Stimulated activated CD4-positive, alpha-beta T cell treated with anti-CD3 and anti-CD28 coated beads, Interleukin-1b, Interleukin-23, amount 100 ng/mL, for 4 hours (primary cell): Measurements from ENCODE around the gene KIRREL3.

ENCODE experiments used
- DNase-seq, 2 donors: peaks; one replicate each; pipeline ENCODE4 v3.0.0-alpha.2; 2020; ENCODE audit warnings: low read depth in 2 of 2

KIRREL3 gene

DNA sequence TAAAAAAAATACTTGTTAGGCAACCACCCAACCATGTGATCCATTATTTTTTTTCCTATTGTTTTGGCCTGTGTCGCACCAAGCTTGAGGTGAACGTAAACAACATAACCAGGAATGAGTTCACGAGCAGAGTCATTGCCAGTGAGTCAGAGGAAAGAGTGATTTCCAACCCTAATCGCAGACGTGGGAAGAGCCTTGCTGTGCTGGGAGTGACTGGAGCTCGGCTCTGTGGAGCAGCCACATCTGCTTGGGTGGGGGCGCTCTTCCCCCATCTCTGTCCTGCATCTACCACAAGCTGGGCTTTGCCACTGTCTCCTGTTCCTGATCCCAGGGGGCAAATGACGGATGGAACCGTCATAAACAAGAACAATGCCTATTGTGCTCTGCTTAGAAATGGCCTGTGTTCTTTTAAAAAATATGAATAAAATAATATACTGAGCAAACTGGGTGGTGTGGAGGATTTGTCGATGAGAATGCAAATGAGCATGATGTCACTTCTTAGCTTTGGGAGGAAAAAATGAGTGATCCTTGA is 210.0 kb downstream of the KIRREL3 start:
- DNase-seq = no peak

DNA sequence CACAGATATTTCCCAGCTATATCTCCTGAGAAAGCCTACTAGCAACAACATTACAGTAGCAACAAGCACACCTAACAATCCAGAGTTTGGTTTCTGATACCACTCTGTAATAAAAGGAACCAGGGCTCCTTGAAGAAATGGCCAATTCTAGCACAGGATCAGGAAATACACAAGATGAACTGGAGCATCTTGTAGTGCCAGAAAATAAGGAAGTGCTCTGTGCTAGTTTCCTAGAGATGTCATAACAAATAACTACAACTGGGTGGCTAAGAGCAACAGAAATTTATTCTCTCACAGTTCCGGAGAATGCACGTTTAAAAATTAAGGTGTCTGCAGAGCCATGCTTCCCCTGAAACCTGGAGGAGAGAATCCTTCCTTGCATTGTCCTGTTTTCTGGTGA is 217.8 kb downstream of the KIRREL3 start:
- no peak for DNase-seq

DNA sequence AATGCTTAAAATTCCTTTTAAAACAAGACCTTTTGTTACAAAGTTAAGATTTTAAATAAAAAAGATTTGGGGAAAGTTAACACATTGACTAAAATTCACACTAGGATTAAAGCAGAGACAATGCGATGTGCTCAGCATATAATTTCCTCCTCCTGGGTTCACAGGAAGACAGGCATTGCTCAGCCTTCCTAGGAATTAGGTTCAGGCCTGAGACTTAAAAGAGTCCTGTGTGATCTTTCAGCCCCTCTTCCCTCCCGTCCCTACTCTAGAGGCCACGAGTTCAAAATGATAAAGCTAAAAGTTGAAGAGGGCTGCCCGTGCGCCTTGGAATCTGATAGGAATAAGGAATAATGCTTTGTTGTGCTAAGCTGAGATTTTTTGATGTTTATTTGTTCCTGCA is 218.6 kb downstream of the KIRREL3 start:
- no peak for DNase-seq

DNA sequence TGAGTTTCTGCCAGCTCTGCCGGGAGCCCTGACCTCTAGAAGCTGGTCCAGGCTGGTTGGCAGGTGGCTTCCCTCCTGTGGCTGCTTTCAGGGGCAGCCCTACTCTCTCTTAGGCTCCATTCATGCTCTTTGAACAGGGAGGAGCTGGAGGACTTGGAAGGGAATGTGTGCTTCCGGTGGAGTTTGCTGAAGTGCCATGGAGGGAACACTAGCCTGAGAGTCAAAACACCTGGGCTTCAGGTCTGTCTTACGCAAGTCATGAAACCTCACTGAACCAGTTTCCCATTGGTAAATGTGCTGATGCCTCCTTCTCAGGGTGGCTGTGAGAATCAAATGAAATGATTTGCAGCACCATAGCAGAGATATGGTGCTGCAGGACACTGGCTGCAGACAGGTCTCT is 224.5 kb downstream of the KIRREL3 start:
- no peak for DNase-seq

DNA sequence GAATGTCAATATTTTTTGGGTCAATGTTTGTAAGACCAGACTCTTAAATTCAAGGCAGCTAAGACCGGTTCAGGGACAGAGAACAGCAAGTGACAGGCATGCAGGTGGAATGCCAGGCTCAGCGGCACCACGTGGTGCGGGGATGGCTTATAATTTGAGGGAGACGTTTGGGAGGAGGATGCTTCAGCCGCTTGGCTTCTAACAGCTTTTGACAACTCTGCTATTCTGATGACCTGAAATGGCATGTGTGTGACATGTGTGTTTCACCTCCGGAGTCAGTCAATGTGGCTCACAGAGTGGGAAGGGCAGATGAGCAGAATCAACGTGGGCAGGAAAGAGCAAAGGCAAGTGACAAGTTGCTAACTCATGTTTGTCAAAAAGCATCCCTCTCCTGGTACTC is 228.3 kb downstream of the KIRREL3 start:
- DNase-seq = no peak

DNA sequence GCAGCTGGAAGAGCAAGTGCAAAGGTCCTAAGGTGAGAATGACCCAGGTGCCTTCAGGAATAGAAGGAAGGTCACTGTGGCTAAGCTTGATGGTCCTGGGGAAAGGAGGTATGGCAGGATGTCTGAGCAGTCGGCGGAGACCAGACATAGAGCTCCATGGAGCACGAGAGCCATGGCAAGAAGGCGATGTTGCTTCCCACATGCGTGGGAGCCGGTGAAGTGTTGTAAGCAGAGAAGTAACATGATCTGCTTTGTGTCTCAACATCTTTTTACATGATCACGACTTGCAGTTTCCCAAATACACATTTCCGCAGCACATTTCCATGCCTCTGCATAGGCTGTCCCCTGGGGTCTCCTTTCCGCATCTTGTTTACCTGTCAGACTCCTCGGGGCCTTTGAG is 231.9 kb downstream of the KIRREL3 start:
- DNase-seq = no peak

DNA sequence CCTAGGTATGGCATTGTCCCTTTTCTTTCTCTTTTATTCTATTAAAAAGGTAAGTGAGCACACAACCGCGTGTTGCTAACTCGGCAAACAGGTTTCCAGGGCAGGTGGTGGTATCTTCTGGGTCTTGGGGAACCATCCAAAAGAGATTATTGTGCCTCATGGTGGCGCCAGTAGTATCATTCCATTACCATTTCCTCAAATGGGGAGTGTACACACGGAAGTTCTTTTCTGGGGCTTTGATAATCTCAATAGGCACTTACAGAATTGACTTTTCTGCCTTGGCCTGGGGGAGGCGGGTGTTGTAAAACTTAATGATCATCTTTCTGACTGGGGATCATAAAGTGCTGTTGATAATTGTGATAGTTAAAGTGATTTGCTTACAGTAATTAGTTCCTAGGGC is 234.1 kb downstream of the KIRREL3 start:
- no peak for DNase-seq

DNA sequence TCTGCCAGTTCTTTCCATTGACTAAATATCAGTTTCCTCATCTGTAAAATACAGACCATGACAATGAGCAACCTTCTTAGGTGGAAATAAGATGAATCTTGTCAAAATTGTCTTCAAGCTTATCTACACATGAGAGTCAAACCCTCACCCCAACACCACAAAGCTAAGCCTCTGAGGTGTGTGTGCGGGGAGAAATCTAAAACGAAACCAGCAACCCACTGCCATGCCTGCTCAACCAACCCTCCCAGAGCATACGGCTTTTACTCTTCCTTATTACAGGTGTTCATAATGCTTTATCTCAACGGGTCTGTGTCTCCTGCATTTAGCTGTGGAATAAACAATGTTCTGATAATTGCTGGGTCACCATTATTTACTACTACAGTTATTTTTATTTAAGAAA is 235.4 kb downstream of the KIRREL3 start:
- no peak for DNase-seq

DNA sequence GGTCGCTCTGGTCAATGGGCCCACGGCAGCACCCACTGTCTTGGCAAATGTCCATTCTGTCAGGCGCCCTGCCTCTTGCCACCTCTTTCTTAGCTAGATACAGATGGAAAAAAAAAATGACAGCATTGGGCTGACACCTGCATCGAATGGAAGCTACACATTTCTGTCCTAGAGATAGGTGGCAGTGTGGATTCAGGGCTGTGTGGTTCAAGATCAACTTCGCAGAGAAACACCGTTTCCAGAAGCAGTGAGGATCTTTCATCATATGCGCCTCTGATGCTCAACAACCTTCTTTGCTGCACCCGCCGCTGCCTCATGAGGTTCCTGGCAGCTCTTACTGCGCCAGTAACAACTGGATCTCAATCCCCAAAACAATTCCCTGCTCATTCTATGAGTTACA is 236.3 kb downstream of the KIRREL3 start:
- no peak for DNase-seq

DNA sequence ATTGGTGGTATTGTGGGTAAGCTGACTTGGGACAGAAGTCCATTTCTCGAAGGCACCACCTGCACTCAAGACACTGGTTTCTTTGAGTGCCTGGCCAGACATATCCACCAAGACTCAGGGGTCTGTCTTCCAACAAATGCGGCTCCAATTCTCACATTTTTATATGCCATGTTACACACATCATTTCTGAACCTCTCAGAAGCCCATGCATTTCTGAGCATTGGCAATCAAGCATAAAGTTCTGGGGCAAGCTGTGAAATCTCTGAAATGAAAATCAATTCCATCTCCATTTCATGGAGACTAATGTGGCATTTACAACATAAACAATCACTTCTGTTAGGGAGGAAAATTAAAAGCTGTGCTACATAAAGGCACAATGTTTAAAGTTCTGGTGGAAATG is 243.7 kb downstream of the KIRREL3 start:
- no peak for DNase-seq

DNA sequence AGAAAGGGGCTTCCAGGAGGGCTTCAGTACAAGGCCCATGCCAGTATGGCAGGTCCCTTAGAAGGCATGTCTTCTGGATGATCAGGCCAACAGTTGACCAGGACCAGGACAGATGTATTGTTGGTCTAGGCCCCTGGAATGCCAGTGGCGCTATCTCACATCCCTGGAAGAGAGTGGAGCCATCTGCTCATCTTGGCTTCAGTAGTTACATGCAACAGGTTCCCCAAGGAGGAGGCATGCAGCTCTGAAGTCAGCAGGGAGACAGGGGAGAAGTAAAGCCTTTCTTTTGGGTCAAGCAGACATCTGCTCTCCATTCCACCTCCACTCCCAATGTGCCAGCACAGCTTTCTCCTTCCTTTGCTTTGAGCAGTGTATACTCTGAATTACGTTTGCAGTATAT is 244.1 kb downstream of the KIRREL3 start:
- no peak for DNase-seq

DNA sequence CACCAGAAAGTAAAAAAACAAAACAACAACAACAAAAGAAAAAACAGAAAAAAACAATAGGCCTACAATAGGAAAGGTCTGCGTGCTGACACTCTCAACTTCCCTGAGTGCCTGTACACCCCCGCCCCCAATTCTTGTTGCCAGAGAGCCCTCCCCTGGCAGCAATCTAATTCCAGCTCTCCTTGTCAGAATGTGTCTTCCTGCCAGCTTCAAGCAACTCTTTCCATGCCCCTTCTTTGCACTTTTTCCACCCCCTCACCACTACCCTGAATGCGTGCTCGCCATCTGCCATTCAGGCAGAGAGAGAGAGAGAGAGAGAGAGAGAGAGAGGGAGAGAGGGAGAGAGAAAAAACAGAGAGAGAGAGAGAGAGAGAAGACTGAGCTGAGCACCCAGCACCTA is 245.0 kb downstream of the KIRREL3 start:
- no peak for DNase-seq

DNA sequence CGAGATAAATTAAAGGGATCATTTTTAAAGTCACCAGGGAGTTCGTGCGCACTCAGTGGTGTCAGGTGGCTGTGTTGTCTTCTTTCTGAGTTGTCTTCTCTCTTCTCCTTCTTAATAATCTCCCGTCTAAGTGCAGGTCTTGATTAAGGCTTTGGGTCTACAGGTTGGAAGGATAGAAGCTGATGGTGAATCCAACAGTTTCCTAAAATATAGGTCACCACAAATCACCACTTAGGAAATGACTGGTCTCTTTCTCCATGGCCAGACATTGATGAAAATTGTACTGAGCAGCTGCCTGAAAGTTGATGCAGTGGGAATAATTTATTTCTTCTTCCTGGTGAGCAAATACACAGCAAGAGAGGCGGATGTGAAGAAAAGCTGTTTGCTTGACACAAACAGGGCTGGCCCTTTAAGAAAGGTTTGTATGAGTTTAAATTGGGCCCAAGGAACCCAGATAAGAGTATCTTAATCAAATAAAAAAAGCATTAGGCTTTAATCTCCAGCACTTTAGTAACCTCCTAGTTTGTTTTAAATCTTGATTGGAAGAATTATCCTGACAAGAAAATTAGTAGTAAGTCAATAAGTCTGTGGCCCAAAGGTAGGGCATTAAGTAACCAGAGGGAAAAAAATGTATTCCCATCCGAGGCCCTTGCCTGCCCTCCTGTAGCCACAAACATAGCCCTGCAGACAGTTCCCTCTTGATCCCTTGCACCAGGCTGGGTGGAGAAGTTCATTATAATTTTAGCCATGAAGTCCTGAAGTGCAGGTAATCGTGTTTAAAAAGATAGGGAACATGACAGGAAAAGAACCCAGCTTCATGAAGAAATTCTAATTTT is 245.8 kb downstream of the KIRREL3 start:
- DNase-seq = no peak

DNA sequence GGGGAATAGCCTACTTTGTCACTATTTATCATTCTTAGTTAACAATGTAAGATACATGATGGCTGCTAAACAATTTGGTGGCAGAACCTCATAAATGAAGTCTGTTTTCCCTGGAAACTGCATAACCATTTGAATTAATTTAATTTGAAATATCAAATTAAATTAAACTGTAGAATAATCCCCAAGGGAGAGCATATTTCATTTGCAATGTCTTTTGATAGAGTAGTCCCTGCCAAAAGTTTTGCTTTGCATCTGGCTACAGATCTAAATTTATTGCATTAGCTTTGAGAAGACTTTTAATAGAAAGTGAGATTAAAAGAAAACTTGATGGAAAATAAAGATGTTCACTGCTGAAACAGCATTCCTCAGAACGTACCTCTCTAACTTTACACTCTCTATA is 246.6 kb downstream of the KIRREL3 start:
- DNase-seq = no peak

DNA sequence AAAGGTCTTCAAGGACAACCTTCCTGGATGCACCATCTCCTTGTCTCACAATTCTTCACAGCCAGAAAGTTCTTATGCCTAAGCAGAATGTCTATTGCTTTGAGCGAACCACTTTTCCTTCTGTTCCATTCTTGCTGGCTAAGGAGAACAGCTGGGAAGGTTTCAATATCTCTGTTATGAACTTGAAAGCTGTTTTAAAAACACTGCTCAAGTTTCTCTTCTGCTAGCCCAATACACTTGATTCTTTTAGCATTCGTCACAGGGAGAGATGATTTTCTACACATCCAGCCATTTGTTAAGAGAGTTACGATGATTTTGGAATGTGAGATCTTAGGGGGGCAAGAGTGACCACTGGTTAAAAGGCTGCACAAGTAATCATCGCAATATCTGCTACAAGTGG is 249.3 kb downstream of the KIRREL3 start:
- no peak for DNase-seq

DNA sequence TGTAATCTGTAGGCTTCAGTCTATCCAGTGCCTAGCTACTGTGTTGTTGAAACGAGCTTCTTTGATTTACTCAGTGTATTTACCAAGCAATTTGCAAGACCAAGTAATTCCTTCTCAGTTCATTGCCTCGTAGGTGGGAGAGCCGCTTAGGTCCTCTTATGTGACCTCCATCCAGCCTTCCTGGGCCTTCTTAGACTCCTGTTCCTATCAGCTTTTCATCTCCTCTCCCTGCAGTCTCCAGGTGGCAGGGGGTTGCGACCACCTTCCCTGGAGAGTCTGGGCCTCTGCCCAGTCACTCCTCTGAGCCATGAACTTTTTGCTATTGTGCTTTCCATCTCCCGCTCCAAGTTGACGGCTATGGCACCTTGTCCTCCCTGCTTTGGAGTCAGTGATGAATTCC is 251.8 kb downstream of the KIRREL3 start:
- no peak for DNase-seq

DNA sequence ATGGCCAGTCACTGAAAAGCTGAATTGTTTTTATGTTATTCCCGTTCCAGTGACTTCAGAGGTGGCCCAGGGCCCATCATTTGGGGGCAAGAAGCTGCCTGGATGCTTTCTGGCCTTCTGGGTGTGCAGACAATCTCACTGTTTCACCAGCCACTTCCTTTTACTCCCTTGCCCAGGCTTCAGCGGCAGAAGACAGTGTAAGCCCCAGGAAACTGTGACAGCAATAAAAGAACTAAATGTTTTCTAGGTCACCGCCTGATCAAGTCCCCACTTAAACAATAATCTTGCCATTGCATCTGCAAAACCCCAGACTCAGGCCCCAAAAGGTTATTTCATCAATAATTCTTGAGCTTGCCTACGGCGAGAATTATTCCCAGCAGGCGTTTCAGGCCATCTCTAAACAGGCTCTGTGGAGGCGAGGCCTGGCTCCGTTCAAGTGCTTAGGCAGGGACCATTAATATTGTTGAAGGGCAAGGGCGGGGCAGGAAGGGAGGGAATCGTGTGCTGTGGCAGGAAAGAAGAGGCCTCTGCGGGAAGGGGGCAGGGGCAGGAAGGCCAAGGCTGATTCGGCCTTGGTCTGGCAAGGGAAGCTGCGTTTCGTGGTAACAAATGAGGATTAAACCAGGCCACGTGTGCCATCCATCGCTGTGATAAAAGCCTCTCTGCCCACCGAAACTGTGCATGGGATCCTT is 252.3 kb downstream of the KIRREL3 start:
- no peak for DNase-seq

DNA sequence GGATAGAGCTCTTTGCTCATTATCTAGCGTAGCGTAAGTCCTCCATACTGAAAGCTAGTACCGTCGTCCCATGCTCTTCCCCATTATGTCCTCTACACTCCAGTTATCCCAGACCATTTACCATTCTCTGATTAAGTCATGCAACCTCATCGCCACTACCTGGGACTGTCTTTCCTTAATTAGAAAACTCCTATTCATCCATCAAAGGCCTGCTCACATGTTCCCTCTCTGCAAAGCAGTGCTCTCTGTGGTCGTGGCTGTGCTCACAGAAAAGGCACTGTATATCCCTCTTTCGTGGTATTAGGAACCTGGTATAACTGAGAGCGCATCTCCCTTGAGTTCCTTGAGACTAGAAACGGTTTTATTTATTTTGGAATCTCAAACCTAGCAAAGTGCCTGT is 253.3 kb downstream of the KIRREL3 start:
- DNase-seq = no peak

DNA sequence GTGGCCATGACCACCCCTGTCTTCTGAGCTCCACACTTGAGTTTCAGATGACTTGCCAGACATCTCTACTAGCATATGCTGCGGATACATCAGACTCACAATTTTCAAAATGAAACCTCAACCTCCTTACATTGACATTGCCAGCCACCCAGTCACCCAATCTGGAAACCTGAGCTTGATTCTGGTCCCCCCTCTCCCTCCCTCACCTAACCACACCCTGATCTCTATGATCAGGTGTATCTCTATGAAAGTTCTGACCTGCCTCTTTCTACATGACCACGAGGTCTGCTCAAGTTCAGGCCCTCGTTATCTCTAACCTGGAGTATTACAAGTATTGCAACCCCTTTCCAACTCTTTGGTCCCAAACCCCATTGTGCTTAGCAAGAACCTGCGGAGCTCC is 254.1 kb downstream of the KIRREL3 start:
- no peak for DNase-seq

DNA sequence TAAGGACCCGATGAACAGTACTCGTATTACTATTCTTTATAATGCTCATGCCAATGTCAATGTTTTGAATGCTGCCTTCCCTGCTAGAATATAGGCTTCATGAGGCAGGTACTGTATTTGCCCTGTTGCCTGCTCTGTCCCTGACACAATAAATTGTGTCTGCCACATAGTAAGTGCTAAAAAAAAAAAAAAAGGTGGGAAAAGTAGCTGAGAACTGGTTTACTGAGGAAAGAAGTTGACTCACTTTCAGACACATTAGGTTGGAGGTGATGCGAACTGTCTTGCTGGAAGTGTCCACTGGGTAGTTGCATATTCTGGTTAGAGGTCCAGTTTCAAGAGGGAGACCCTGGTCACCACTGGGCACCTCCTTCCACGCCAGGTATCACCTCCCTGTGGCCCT is 255.9 kb downstream of the KIRREL3 start:
- no peak for DNase-seq

DNA sequence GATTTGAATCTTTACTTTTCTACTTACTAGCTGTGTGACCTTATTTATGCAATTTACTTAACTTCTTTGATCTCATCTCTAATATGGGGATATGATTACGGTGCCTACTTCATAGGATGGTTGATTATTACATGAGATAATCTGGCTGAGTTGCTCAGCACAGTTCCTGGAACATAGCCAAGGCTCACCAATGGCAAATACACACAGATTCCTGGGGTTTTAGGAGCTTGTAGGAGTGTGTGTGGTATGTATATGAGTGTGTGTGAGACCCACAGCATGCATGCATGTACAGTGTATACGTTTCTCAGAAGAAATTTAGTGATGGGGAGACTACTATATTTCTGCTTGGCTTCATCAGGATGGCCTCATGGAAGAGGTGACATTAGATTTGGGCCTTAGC is 256.9 kb downstream of the KIRREL3 start:
- DNase-seq = no peak

DNA sequence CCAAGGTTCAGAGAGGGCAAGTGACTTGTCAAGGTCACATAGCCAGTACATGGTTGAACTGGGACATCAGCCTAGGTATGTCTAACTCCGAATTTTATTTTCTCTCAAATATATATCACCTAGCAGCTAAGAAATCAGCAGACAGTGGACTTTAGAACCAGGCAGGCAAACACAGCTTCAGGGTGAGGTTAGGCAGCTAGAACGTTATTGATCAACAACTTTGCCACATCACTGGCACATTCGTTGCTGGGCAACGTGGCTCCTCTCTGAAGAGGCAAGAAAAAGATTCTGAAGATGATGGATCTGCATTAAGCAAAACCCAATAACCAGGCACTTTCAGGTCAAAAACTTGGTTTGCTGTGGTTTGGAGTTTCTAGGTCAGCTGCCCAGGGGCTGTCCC is 258.0 kb downstream of the KIRREL3 start:
- DNase-seq = no peak

DNA sequence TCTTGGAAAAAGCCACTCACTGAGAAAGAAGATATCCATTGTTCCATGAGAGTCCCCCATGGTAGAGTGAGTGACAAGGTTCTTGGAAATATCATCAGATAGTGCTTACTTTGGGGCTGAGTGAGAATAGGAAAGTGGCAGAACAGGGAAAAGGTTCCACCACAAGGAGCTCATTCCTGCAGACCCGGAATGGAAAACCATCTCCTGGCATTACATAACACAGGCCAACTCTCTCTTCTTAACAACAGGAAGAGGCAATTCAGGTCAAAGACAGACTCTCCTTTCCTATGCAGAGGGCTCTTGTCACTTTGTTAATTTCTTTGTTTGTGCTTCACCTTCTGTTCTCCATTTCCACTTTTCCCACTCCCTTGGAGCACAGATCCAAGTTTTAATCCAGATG is 259.7 kb downstream of the KIRREL3 start:
- no peak for DNase-seq
